Karpas-422 (cell line): ENCODE data around the gene JAZF1. TPM values are rescaled to one million over a fixed set of nuclear protein-coding genes. Genes with fewer than 3 reads are reported as not detected.

Experiments used
- DNase-seq: peaks from one replicate; pipeline ENCODE4 v3.0.0-alpha.2; 2015
- H2AFZ ChIP-seq: fragments of 200-600 bp; sonication (generic); 2 replicates; pipeline ENCODE4 v1.6.1; 2014; ENCODE audit warnings: antibody characterized with exemption, low read length, mixed read lengths
- H3K27ac ChIP-seq: fragments of 200-600 bp; sonication (generic); 2 replicates; pipeline ENCODE4 v1.5.1; 2014; ENCODE audit warnings: mild to moderate bottlenecking, low read length, moderate library complexity
- H3K27me3 ChIP-seq: fragments of 200-600 bp; sonication (generic); 2 replicates; pipeline ENCODE4 v1.6.1; 2014; ENCODE audit warnings: low read length, mixed read lengths
- H3K36me3 ChIP-seq: fragments of 200-600 bp; sonication (generic); 2 replicates; pipeline ENCODE4 v1.6.1; 2014; ENCODE audit warnings: low read length, mixed read lengths; ENCODE audit not compliant: insufficient read depth
- H3K4me1 ChIP-seq: fragments of 200-600 bp; sonication (generic); 2 replicates; pipeline ENCODE4 v1.6.1; 2014; ENCODE audit warnings: mild to moderate bottlenecking, low read length, mixed read lengths
- H3K4me2 ChIP-seq: fragments of 200-600 bp; sonication (generic); 2 replicates; pipeline ENCODE4 v1.6.1; 2014; ENCODE audit warnings: low read length, low read depth, mild to moderate bottlenecking; ENCODE audit not compliant: poor library complexity, severe bottlenecking
- H3K4me3 ChIP-seq: fragments of 200-600 bp; sonication (generic); 2 replicates; pipeline ENCODE4 v1.5.1; 2014; ENCODE audit warnings: mild to moderate bottlenecking, antibody characterized with exemption, low read length, mixed read lengths
- H3K79me2 ChIP-seq: fragments of 200-600 bp; sonication (generic); 2 replicates; pipeline ENCODE4 v1.6.1; 2014; ENCODE audit warnings: mild to moderate bottlenecking, low read length, mixed read lengths
- H3K9ac ChIP-seq: fragments of 200-600 bp; sonication (generic); 2 replicates; pipeline ENCODE4 v1.6.0; 2014; ENCODE audit warnings: low read length
- H3K9me2 ChIP-seq: fragments of 200-600 bp; sonication (generic), shearing (Covaris generic); replicated peaks from 2 replicates; pipeline ENCODE4 v1.6.0; 2014; ENCODE audit warnings: mild to moderate bottlenecking, low read length, moderate library complexity; ENCODE audit not compliant: insufficient read depth
- H3K9me3 ChIP-seq: fragments of 300-700, 200-600 bp; sonication (generic); 2 replicates; pipeline ENCODE4 v1.6.1; 2014; ENCODE audit warnings: low read length, mixed read lengths
- H4K20me1 ChIP-seq: fragments of 200-600 bp; sonication (generic); 2 replicates; pipeline ENCODE4 v1.6.1; 2014; ENCODE audit warnings: mild to moderate bottlenecking, antibody characterized with exemption, low read length, low read depth; ENCODE audit not compliant: insufficient read depth
- total RNA-seq: library from RNA; depleted of rRNA; stranded (reverse); fragments of >200 nt; shearing (Covaris generic); gene quantifications from 2 replicates; pipeline ENCODE4 v1.2.3, GENCODE V29; 2014; ENCODE audit warnings: low replicate concordance

The JAZF1 gene
- total RNA-seq, 1 experiment from 2014 or later: 4.2 TPM

DNA sequence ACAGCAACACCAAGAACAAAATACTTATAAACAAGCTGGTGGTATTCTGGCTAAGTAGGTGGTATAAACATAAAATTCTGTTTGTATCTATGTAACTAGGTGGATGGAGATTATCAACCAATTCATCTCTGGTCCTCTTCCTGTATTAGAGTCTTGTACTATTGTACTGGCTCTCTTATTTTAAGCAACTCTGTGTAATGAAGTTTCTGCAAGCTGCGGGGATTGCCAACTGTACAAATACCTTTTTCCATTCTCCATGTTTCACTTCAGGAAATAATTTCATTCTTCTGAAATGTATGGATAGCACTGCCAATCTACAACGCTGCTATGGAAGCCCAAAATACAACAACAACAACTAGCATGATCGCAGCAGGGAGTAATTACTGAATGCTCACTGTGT, 44.8 kb downstream of the JAZF1 start:
- no peaks in the 10 kb centered on the region for H4K20me1 ChIP-seq
- H3K9me3 ChIP-seq: no peaks in the 10 kb centered on the region
- no peaks in the 10 kb centered on the region for H3K36me3 ChIP-seq
- H3K4me1 ChIP-seq: no peaks in the 10 kb centered on the region
- no peaks in the 10 kb centered on the region for H3K79me2 ChIP-seq
- no peak overlapping the region for H3K27ac ChIP-seq
- no peak overlapping the region for H3K4me2 ChIP-seq
- no peaks in the 10 kb centered on the region for H3K9me2 ChIP-seq
- H3K9ac ChIP-seq: no peak overlapping the region
- H2AFZ ChIP-seq: no peak overlapping the region
- DNase-seq: no peak
- no peaks in the 10 kb centered on the region for H3K27me3 ChIP-seq
- no peak overlapping the region for H3K4me3 ChIP-seq

- H3K27ac ChIP-seq: no peak overlapping the region
- no peaks in the 10 kb centered on the region for H4K20me1 ChIP-seq
- no peak overlapping the region for H2AFZ ChIP-seq
- no peaks in the 10 kb centered on the region for H3K4me1 ChIP-seq
- H3K79me2 ChIP-seq: no peaks in the 10 kb centered on the region
- no peaks in the 10 kb centered on the region for H3K9me2 ChIP-seq
- DNase-seq: no peak
- no peak overlapping the region for H3K9ac ChIP-seq
- no peaks in the 10 kb centered on the region for H3K36me3 ChIP-seq
- H3K9me3 ChIP-seq: no peaks in the 10 kb centered on the region
- H3K4me2 ChIP-seq: no peak overlapping the region
- no peak overlapping the region for H3K4me3 ChIP-seq
- no peaks in the 10 kb centered on the region for H3K27me3 ChIP-seq
Observed at GRCh38 chr7:28135315-28135714, 45.3 kb downstream of the JAZF1 start.

GRCh38 chr7:28133872-28134271, 46.7 kb downstream of the JAZF1 start:
- Histone ChIP-seq H3K9me2 (no peaks in the 10 kb centered on the region), H2AFZ (no peak overlapping the region), H3K4me3 (no peak overlapping the region), H3K27ac (no peak overlapping the region), H3K4me1 (no peaks in the 10 kb centered on the region), H4K20me1 (no peaks in the 10 kb centered on the region), H3K27me3 (no peaks in the 10 kb centered on the region), H3K36me3 (no peaks in the 10 kb centered on the region), H3K79me2 (no peaks in the 10 kb centered on the region), H3K9ac (no peak overlapping the region), H3K9me3 (no peaks in the 10 kb centered on the region), H3K4me2 (no peak overlapping the region)
- DNase-seq: no peak

DNA sequence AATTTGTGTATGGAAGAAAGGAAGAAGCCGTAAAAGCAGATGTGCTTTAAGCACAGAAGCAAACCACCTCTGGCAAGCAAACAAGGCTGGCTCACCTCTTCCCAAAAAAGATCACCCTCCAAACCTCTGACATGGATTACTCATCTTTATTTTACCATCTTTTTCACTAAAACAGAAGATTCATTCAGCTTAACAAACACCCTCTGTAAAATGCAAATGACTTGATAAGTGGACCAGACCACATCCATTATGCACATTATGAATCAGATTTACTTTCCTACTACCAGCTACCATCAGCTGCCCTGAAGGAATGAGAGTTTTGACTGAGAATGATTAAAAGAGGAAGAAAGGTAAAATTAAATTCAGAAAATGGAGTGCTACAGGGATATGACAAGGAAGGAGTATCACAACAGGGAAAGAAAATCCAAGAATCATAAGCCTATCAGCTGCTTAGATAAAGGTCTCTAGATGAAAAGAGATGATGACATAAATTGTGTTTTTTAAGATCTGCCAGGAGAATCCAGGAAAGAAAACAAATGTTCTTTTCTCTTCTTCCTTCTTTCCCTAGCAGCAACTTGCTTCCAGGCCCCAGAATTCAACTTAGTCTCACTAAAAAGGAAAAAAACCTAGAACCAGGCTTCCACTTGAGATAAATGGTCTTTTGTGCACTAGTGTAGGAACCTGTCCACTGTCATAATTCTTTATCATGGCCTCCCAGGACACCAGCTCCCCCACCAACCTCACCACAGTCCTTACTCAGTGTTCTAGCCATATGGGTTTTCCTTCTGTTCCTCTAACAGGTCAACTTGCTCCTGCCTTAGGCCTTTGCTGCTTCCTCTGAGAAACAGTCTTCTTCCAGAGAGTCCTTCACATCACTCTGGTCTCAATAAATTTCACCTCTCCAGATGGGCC, 47.4 kb downstream of the JAZF1 start:
- Histone ChIP-seq H3K4me3 (no peak overlapping the region), H2AFZ (no peak overlapping the region), H3K36me3 (no peaks in the 10 kb centered on the region), H3K9me2 (no peaks in the 10 kb centered on the region), H3K9ac (no peak overlapping the region), H3K4me2 (no peak overlapping the region), H3K79me2 (no peaks in the 10 kb centered on the region), H4K20me1 (no peaks in the 10 kb centered on the region), H3K27me3 (no peaks in the 10 kb centered on the region), H3K4me1 (no peaks in the 10 kb centered on the region), H3K9me3 (no peaks in the 10 kb centered on the region), H3K27ac (no peak overlapping the region)
- DNase-seq: no peak

- Histone ChIP-seq H3K9ac (no peak overlapping the region), H3K27me3 (no peaks in the 10 kb centered on the region), H3K9me2 (no peaks in the 10 kb centered on the region), H3K4me1 (no peaks in the 10 kb centered on the region), H2AFZ (no peak overlapping the region), H3K4me2 (no peak overlapping the region), H3K36me3 (no peaks in the 10 kb centered on the region), H4K20me1 (no peaks in the 10 kb centered on the region), H3K79me2 (no peaks in the 10 kb centered on the region), H3K9me3 (no peaks in the 10 kb centered on the region), H3K27ac (no peak overlapping the region), H3K4me3 (no peak overlapping the region)
- no peak for DNase-seq
Observed at GRCh38 chr7:28130277-28130676, 50.3 kb downstream of the JAZF1 start.

DNA sequence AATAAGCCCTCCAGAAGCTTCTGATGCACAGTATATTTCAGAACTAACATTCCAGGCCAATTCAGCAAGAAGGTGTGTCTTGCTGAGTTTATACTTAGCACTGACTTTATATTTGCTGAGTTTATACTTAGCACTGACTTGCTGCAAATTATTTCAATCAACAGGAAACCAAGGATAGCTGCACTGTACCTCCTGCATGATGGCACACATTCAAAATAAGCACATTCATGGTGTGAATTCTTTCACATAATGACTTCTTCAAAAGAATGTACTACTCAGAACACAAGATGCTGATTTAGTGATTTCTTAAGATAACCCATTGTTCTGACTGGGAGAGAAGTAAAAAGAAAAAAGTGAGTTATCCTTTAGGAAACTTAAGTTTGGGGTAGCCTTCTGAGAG, 52.0 kb downstream of the JAZF1 start:
- H3K9me3 ChIP-seq: no peaks in the 10 kb centered on the region
- no peak overlapping the region for H3K4me3 ChIP-seq
- no peaks in the 10 kb centered on the region for H3K79me2 ChIP-seq
- H3K9ac ChIP-seq: no peak overlapping the region
- H4K20me1 ChIP-seq: no peaks in the 10 kb centered on the region
- H3K36me3 ChIP-seq: no peaks in the 10 kb centered on the region
- no peak overlapping the region for H2AFZ ChIP-seq
- H3K27ac ChIP-seq: no peak overlapping the region
- no peaks in the 10 kb centered on the region for H3K9me2 ChIP-seq
- no peaks in the 10 kb centered on the region for H3K4me1 ChIP-seq
- no peak overlapping the region for H3K4me2 ChIP-seq
- no peak for DNase-seq
- H3K27me3 ChIP-seq: no peaks in the 10 kb centered on the region

GRCh38 chr7:28126410-28127041, 54.1 kb downstream of the JAZF1 start:
- no peak overlapping the region for H3K27ac ChIP-seq
- H3K4me2 ChIP-seq: no peak overlapping the region
- H3K9me3 ChIP-seq: no peaks in the 10 kb centered on the region
- no peak overlapping the region for H3K4me3 ChIP-seq
- H3K27me3 ChIP-seq: no peaks in the 10 kb centered on the region
- no peaks in the 10 kb centered on the region for H3K4me1 ChIP-seq
- no peaks in the 10 kb centered on the region for H3K9me2 ChIP-seq
- H3K9ac ChIP-seq: no peak overlapping the region
- H3K79me2 ChIP-seq: no peaks in the 10 kb centered on the region
- H3K36me3 ChIP-seq: no peaks in the 10 kb centered on the region
- DNase-seq: no peak
- H2AFZ ChIP-seq: no peak overlapping the region
- no peaks in the 10 kb centered on the region for H4K20me1 ChIP-seq

DNA sequence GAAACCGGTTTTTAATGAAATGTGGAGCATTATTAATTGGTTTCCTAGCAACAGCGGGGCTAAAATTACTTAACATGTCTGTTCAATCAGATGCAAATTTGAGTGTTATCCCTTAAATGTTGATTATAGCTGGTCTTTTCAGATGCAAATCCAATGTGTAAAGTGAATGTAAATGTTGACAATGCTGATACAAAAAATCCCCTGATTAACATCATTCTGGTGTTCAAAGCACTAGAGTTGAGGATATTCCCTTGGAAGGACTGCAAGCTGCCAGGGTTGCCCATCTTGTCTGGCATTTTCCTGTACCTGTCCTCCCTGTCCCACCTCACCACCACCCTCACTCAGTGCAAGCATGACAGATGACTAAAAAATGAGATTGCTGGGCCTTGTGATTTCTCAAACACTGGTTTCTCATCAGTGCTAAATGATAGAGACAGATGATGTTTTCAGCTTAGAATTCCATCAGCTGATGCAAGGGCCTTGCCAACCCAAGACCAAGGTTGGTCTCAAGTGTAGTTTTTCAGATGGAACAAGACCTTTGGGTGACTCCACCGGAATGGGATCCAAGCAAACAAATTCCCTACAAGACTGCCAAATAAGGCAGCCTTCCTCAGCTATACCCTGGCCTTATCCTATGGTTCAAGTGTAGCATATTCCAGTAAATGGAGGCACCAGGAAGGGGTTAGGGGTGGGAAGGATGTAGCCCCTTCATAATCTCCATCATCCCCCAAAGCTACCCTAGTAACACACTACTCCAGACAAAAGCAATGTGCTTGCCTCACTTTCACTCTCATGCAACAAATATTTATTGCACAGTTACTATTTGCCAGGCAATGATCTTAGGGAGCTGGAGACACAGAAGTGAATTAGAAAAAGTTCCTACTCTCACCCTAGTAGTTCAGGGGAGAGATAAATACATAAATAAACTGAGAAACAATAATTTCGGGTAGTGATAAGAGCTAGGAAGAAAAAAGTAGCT, 54.9 kb downstream of the JAZF1 start:
- Histone ChIP-seq H3K27me3 (no peaks in the 10 kb centered on the region), H3K4me1 (no peaks in the 10 kb centered on the region), H3K4me3 (no peak overlapping the region), H4K20me1 (no peaks in the 10 kb centered on the region), H3K4me2 (no peak overlapping the region), H2AFZ (no peak overlapping the region), H3K9me2 (no peaks in the 10 kb centered on the region), H3K36me3 (no peaks in the 10 kb centered on the region), H3K9ac (no peak overlapping the region), H3K79me2 (no peaks in the 10 kb centered on the region), H3K9me3 (no peaks in the 10 kb centered on the region), H3K27ac (no peak overlapping the region)
- no peak for DNase-seq
